Hematopoietic multipotent progenitor cell treated with erythropoietin and hydrocortisone succinate and interleukin-3 and kit ligand, for 17 days (in vitro differentiated cells): ENCODE results near the gene POTEG.
"Not testable (repeated sequence)": the region's sequence is repeated elsewhere in the genome, so short reads cannot be mapped to it uniquely, and the experiment has no call there.

Experiments used
- DNase-seq: peaks from one replicate; pipeline ENCODE4 v3.0.0-alpha.2; 2015; ENCODE audit warnings: low spot score

Gene POTEG

GRCh38 chr14:19434241-19434640 is at the start of gene POTEG:
Gene POTEG, minus strand, starts transcription at chr14:19434341. Its CDS starts 52 bp downstream, at chr14:19434289.
- DNase-seq, result not testable (repeated sequence)

GRCh38 chr14:19482093-19482492 is 48.0 kb upstream of the POTEG start:
- DNase-seq, result not testable (repeated sequence)

GRCh38 chr14:19481421-19481820 is 47.3 kb upstream of the POTEG start:
- not testable (repeated sequence) for DNase-seq

- DNase-seq, result not testable (repeated sequence)
Measured at GRCh38 chr14:19480491-19480890, 46.4 kb upstream of the POTEG start.

GRCh38 chr14:19445761-19446160 is 11.6 kb upstream of the POTEG start:
- DNase-seq, result peak; percentile 3

- not testable (repeated sequence) for DNase-seq
Measured at GRCh38 chr14:19439826-19440225, 5.7 kb upstream of the POTEG start.

GRCh38 chr14:19439219-19439618 is 5.1 kb upstream of the POTEG start:
- DNase-seq, result not testable (repeated sequence)

- DNase-seq, result not testable (repeated sequence)
Measured at GRCh38 chr14:19437126-19437443, 2.9 kb upstream of the POTEG start.

- not testable (repeated sequence) for DNase-seq
Measured at GRCh38 chr14:19436311-19437125, 2.4 kb upstream of the POTEG start.

GRCh38 chr14:19435852-19436251 is 1.7 kb upstream of the POTEG start:
- DNase-seq, result not testable (repeated sequence)

- not testable (repeated sequence) for DNase-seq
Measured at GRCh38 chr14:19434891-19435290, 750 bp upstream of the POTEG start.

GRCh38 chr14:19433765-19434164 is 376 bp downstream of the POTEG start:
- DNase-seq, result not testable (repeated sequence)

- not testable (repeated sequence) for DNase-seq
Measured at GRCh38 chr14:19408519-19408918, 25.6 kb downstream of the POTEG start.

- not testable (repeated sequence) for DNase-seq
Measured at GRCh38 chr14:19402097-19402496, 32.0 kb downstream of the POTEG start.

- DNase-seq, result not testable (repeated sequence)
Measured at GRCh38 chr14:19394727-19395126, 39.4 kb downstream of the POTEG start.

GRCh38 chr14:19390230-19390629 is 43.9 kb downstream of the POTEG start:
- DNase-seq, result peak; percentile 9

GRCh38 chr14:19388741-19389140 is 45.4 kb downstream of the POTEG start:
- DNase-seq, result not testable (repeated sequence)

- not testable (repeated sequence) for DNase-seq
Measured at GRCh38 chr14:19386996-19387395, 47.1 kb downstream of the POTEG start.

- not testable (repeated sequence) for DNase-seq
Measured at GRCh38 chr14:19386309-19386708, 47.8 kb downstream of the POTEG start.

GRCh38 chr14:19384088-19384781 is 49.9 kb downstream of the POTEG start:
- DNase-seq, result not testable (repeated sequence)

- DNase-seq, result not testable (repeated sequence)
Measured at GRCh38 chr14:19383008-19383584, 51.0 kb downstream of the POTEG start.

- not testable (repeated sequence) for DNase-seq
Measured at GRCh38 chr14:19380137-19380536, 54.0 kb downstream of the POTEG start.

- DNase-seq, result not testable (repeated sequence)
Measured at GRCh38 chr14:19374451-19374903, 59.7 kb downstream of the POTEG start.
